K562 (cell line): ENCODE measurements around the gene RGR. TPM values are rescaled to one million over a fixed set of nuclear protein-coding genes. Genes with fewer than 3 reads are reported as not detected.

Experiments used
- ATAC-seq: fragments of 200-7000 bp; cut with Tn5 transposase; 3 replicates; pipeline ENCODE4 v1.9.1; 2020; ENCODE audit warnings: moderate library complexity
- BruUV-seq: library from RNA; stranded (reverse); fragments of 400-500 nt; replicated peaks from 2 replicates; lab custom pipeline; 2021; lab: Mats Ljungman, UMichigan
- CTCF ChIA-PET: fragments of 300-600 bp; formaldehyde crosslinking; extraction: SDS; loops from one replicate; lab custom pipeline; 2021; ENCODE audit warnings: low intra/inter-chr PET ratio; lab: Yijun Ruan, JAX
- POLR2A ChIA-PET: fragments of 300-600, 350-650 bp; sonication (Branson Sonifier 250); formaldehyde crosslinking; extraction: SDS; loops from one replicate; lab custom pipeline; 2021; ENCODE audit warnings: antibody characterized with exemption, inconsistent platforms; lab: Yijun Ruan, JAX
- DNase-seq, 4 experiments: peaks; one replicate each; pipeline versions ENCODE4 v3.0.0 to v3.0.0-alpha.2; 2011 to 2018; ENCODE audit warnings: low spot score in 3 of 4, mixed read lengths in 3 of 4; ENCODE audit errors: extremely low read depth in 1 of 4
- FAIRE-seq: peaks from 2 replicates; lab custom pipeline; 2011; peaks lifted over from hg19 to GRCh38; lab: Jason Lieb, UNC
- H2AFZ ChIP-seq: 2 replicates; pipeline ENCODE4 v1.6.0; 2011; ENCODE audit warnings: low read depth, low read length, control low read depth, inconsistent platforms
- H3K27ac ChIP-seq: fragments of 200-600 bp; 3 replicates; pipeline ENCODE4 v1.8.0; 2011; ENCODE audit warnings: low read depth, mild to moderate bottlenecking, control low read depth, inconsistent platforms, low read length, moderate library complexity, mixed read lengths; ENCODE audit errors: extremely low read depth
- H3K27me3 ChIP-seq, 2 experiments: fragments of 300-600 bp in 1 of 2; 2 replicates in 1 of 2; 3 replicates in 1 of 2; pipeline versions ENCODE4 v1.6.0 to v1.8.0; 2011; ENCODE audit warnings: inconsistent platforms in 2 of 2, low read length in 2 of 2, mild to moderate bottlenecking in 1 of 2, mixed read lengths in 1 of 2, moderate library complexity in 1 of 2; ENCODE audit not compliant: control insufficient read depth in 2 of 2, insufficient read depth in 2 of 2
- H3K36me3 ChIP-seq: fragments of 300-600 bp; 3 replicates; pipeline ENCODE4 v1.8.0; 2011; ENCODE audit warnings: mild to moderate bottlenecking, low read length, inconsistent platforms; ENCODE audit not compliant: control insufficient read depth, insufficient read depth
- H3K4me1 ChIP-seq, 2 experiments: fragments of 200-600 bp in 1 of 2; replicated peaks in 1 of 2; 2 replicates in 1 of 2; 3 replicates in 1 of 2; pipeline versions ENCODE4 v1.5.1 to v1.8.0; 2011; ENCODE audit warnings: inconsistent platforms in 2 of 2, low read length in 2 of 2, mild to moderate bottlenecking in 1 of 2, mixed read lengths in 1 of 2, moderate library complexity in 1 of 2; ENCODE audit not compliant: control insufficient read depth in 2 of 2, insufficient read depth in 2 of 2
- H3K4me2 ChIP-seq: 2 replicates; pipeline ENCODE4 v1.6.1; 2011; ENCODE audit warnings: low read length, control low read depth, inconsistent platforms, mixed read lengths; ENCODE audit not compliant: insufficient read depth
- H3K4me3 ChIP-seq: fragments of 200-600 bp; sonication (generic), shearing (Covaris generic); 2 replicates; pipeline ENCODE4 v1.5.1; 2016; ENCODE audit warnings: control low read depth, inconsistent platforms
- H3K79me2 ChIP-seq: fragments of 200-600 bp; 3 replicates; pipeline ENCODE4 v1.8.0; 2011; ENCODE audit warnings: low read length, inconsistent platforms; ENCODE audit not compliant: control insufficient read depth, insufficient read depth
- H3K9ac ChIP-seq, 2 experiments: 2 replicates each; pipeline versions ENCODE4 v1.6.0 to v1.6.1; 2011; ENCODE audit warnings: low read depth in 2 of 2, low read length in 2 of 2, control low read depth in 1 of 2, inconsistent platforms in 1 of 2, mild to moderate bottlenecking in 1 of 2, mixed read lengths in 1 of 2; ENCODE audit not compliant: insufficient read depth in 1 of 2
- H3K9me1 ChIP-seq: one replicate; pipeline ENCODE4 v1.6.0; 2011; ENCODE audit warnings: inconsistent platforms, mild to moderate bottlenecking, low read length, moderate library complexity; ENCODE audit not compliant: control insufficient read depth, insufficient read depth
- H3K9me3 ChIP-seq: replicated peaks from 2 replicates; pipeline ENCODE4 v1.5.1; 2011; ENCODE audit warnings: low read depth, low read length, inconsistent platforms; ENCODE audit not compliant: control insufficient read depth, insufficient read depth
- H4K20me1 ChIP-seq: replicated peaks from 2 replicates; pipeline ENCODE4 v1.6.1; 2011; ENCODE audit warnings: low read length, inconsistent platforms, mixed read lengths; ENCODE audit not compliant: control insufficient read depth, insufficient read depth
- BRD4 ChIP-seq: fragments of 200-600 bp; sonication (generic); IDR thresholded peaks from 2 replicates; pipeline ENCODE4 v1.6.1; 2017; ENCODE audit warnings: inconsistent platforms
- L3MBTL2 ChIP-seq: fragments of 450-650 bp; IDR thresholded peaks from 2 replicates; pipeline ENCODE4 v1.6.1; 2016; ENCODE audit warnings: mild to moderate bottlenecking, moderate library complexity
- MEF2A ChIP-seq: IDR thresholded peaks from 2 replicates; pipeline ENCODE4 v1.6.1; 2011; ENCODE audit warnings: low read depth, mild to moderate bottlenecking, low read length, moderate library complexity; ENCODE audit not compliant: control insufficient read depth
- NR2F6 ChIP-seq: fragments of 450-650 bp; formaldehyde crosslinking; IDR thresholded peaks from 2 replicates; pipeline ENCODE4 v1.4.0; 2020; ENCODE audit warnings: mild to moderate bottlenecking
- SNIP1 ChIP-seq: fragments of 450-650 bp; IDR thresholded peaks from 2 replicates; pipeline ENCODE4 v1.7.1; 2017; ENCODE audit warnings: low read depth, mild to moderate bottlenecking
- ZFP30 ChIP-seq: fragments of 250-450 bp; sonication (Bioruptor Pico); IDR thresholded peaks from 2 replicates; pipeline ENCODE4 v1.8.0; 2022; ENCODE audit warnings: moderate library complexity, mild to moderate bottlenecking, inconsistent platforms, borderline replicate concordance
- ZHX1 ChIP-seq: fragments of 150-350 bp; conservative IDR thresholded peaks from 2 replicates; pipeline ENCODE4 v1.6.1; 2014; ENCODE audit warnings: low read length
- ZNF609 ChIP-seq: sonication (generic); formaldehyde crosslinking; IDR thresholded peaks from 2 replicates; pipeline ENCODE4 v1.8.1; 2023; ENCODE audit warnings: missing genetic modification reagents, mild to moderate bottlenecking, borderline replicate concordance
- ZSCAN29 ChIP-seq: fragments of 450-650 bp; IDR thresholded peaks from 2 replicates; pipeline ENCODE4 v1.6.1; 2017
- WGBS: fragments of 100-300 bp; shearing (Covaris generic); methylation state at CpG from one replicate; pipeline ENCODE4 v1.1.6; 2016; ENCODE audit warnings: low coverage, mixed read lengths; ENCODE audit not compliant: insufficient coverage; ENCODE audit errors: missing lambda C conversion rate; 5-methylcytosine and 5-hydroxymethylcytosine counted together
- in situ Hi-C: fragments of 300-500 bp; cut with MboI; formaldehyde crosslinking; loops from 4 replicates; pipeline ENCODE4 v1.15.0; 2018; ENCODE audit warnings: inconsistent platforms, mixed read lengths
- intact Hi-C: fragments of 100-400 bp; cut with micrococcal nuclease; formaldehyde crosslinking; loops from 2 replicates; pipeline ENCODE4 v1.14.2; 2022
- polyA plus RNA-seq, 8 experiments: library from polyadenylated mRNA; depleted of rRNA in 4 of 8; stranded (reverse) in 5 of 8; unstranded in 3 of 8; fragments of >200 nt; fragmentation: Nextera tagmentation in 2 of 8; fragmentation: Illumina TruSeq in 1 of 8; extraction: Ambion mirVana in 2 of 8; extraction: Trizol in 1 of 8; gene quantifications; 2 replicates each; pipeline versions ENCODE4 v1.2.1 to v1.2.3, GENCODE V29; 2011 to 2014; ENCODE audit warnings: inconsistent platforms in 1 of 8, missing spikeins in 1 of 8
- total RNA-seq, 7 experiments: library from RNA; depleted of rRNA in 6 of 7; stranded (reverse); fragments of >200 nt in 6 of 7; fragmentation: Illumina TruSeq in 2 of 7; extraction: Trizol in 2 of 7; gene quantifications; 2 replicates each; pipeline versions ENCODE4 v1.2.1 to v1.2.3, GENCODE V29; 2011 to 2021; ENCODE audit warnings: low replicate concordance in 1 of 7
- TF ChIP-seq, protein P1 (sequence below): fragments of 450-650 bp; formaldehyde crosslinking; IDR thresholded peaks from 2 replicates; pipeline ENCODE4 v1.4.0; 2020; ENCODE audit warnings: mild to moderate bottlenecking, moderate library complexity
- TF ChIP-seq, protein P2 (sequence below): fragments of 450-650 bp; IDR thresholded peaks from 2 replicates; pipeline ENCODE4 v1.6.1; 2016; ENCODE audit warnings: mild to moderate bottlenecking

Gene RGR
- total and polyA plus RNA-seq, 9 of the 15 experiments (the other 6 are each of a cell fraction or from before 2014, with no cell fraction given), result not detected

DNA sequence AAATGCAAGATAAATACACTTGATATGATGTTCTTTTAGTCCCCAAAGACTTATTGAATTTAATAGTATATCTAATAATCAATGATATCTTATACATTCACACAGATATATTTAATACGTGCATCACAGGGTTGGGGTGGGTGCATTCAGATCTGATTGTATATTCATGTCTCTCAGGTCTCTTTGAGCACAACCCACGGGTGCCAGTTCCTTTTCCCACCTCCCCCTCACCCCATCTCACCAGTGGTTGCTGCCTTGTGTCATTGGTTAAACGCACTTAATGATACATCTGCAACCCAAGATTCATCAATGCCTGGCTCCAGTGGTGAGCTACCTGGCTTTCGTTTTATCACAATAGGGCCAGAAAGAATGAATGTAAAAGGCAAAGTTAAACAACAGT lies 9.8 kb upstream of the RGR start:
- in situ Hi-C loops, result no loop called here
- ATAC-seq (no peak), FAIRE-seq (no peak), DNase-seq (no peak)
- no peak overlapping the region for H3K4me3 ChIP-seq
- CTCF ChIA-PET, result no interaction called here
- H3K9me3 ChIP-seq, result no peaks in the 10 kb centered on the region
- 0% methylated on average over 4 of the region's 4 CpGs for WGBS
- no TSS peak for BruUV-seq
- no peak overlapping the region for H2AFZ ChIP-seq
- H3K4me1 ChIP-seq, result peaks cover 0 to 7% of the 10 kb centered on the region in 2 experiments; a peak in 2 of 5 replicates
- no peaks in the 10 kb centered on the region for H3K36me3 ChIP-seq
- H3K27me3 ChIP-seq, result peaks cover 22 to 62% of the 10 kb centered on the region in 2 experiments; a peak in 4 of 5 replicates
- H3K27ac ChIP-seq, result no peak overlapping the region
- H3K9ac ChIP-seq, result no peak overlapping the region
- no peaks in the 10 kb centered on the region for H3K9me1 ChIP-seq
- POLR2A ChIA-PET, result interaction anchor here (0.6 to 1.0 kb wide), 3 partner anchors 10 to 22 kb away, joined by 3 read pairs; partner anchors contain the start of gene LRIT2
- no peaks in the 10 kb centered on the region for H3K79me2 ChIP-seq
- intact Hi-C loops, result no loop called here
- H3K4me2 ChIP-seq, result no peak overlapping the region
- no peaks in the 10 kb centered on the region for H4K20me1 ChIP-seq
- TF ChIP-seq L3MBTL2 (no peak), ZFP30 (CRISPR knock-in tag) (no peak), SNIP1 (no peak), ZHX1 (no peak), NR2F6 (CRISPR knock-in tag) (no peak), BRD4 (no peak), ZNF609 (CRISPR knock-in tag) (no peak), ZSCAN29 (no peak), MEF2A (no peak)
- TF ChIP-seq, protein P1, sequence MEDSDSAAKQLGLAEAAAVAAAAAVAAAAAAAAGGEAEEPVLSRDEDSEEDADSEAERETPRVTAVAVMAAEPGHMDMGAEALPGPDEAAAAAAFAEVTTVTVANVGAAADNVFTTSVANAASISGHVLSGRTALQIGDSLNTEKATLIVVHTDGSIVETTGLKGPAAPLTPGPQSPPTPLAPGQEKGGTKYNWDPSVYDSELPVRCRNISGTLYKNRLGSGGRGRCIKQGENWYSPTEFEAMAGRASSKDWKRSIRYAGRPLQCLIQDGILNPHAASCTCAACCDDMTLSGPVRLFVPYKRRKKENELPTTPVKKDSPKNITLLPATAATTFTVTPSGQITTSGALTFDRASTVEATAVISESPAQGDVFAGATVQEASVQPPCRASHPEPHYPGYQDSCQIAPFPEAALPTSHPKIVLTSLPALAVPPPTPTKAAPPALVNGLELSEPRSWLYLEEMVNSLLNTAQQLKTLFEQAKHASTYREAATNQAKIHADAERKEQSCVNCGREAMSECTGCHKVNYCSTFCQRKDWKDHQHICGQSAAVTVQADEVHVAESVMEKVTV (CRISPR knock-in tag), result no peak
- TF ChIP-seq, protein P2, sequence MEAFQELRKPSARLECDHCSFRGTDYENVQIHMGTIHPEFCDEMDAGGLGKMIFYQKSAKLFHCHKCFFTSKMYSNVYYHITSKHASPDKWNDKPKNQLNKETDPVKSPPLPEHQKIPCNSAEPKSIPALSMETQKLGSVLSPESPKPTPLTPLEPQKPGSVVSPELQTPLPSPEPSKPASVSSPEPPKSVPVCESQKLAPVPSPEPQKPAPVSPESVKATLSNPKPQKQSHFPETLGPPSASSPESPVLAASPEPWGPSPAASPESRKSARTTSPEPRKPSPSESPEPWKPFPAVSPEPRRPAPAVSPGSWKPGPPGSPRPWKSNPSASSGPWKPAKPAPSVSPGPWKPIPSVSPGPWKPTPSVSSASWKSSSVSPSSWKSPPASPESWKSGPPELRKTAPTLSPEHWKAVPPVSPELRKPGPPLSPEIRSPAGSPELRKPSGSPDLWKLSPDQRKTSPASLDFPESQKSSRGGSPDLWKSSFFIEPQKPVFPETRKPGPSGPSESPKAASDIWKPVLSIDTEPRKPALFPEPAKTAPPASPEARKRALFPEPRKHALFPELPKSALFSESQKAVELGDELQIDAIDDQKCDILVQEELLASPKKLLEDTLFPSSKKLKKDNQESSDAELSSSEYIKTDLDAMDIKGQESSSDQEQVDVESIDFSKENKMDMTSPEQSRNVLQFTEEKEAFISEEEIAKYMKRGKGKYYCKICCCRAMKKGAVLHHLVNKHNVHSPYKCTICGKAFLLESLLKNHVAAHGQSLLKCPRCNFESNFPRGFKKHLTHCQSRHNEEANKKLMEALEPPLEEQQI, result no peak
